ENCODE measurements around the gene ANKRD28. TPM values are rescaled to one million over a fixed set of nuclear protein-coding genes. Genes with fewer than 3 reads are reported as not detected.

The ANKRD28 gene
- total RNA-seq, 2 experiments from 2014 or later: 27.3 to 28.4 TPM

DNA sequence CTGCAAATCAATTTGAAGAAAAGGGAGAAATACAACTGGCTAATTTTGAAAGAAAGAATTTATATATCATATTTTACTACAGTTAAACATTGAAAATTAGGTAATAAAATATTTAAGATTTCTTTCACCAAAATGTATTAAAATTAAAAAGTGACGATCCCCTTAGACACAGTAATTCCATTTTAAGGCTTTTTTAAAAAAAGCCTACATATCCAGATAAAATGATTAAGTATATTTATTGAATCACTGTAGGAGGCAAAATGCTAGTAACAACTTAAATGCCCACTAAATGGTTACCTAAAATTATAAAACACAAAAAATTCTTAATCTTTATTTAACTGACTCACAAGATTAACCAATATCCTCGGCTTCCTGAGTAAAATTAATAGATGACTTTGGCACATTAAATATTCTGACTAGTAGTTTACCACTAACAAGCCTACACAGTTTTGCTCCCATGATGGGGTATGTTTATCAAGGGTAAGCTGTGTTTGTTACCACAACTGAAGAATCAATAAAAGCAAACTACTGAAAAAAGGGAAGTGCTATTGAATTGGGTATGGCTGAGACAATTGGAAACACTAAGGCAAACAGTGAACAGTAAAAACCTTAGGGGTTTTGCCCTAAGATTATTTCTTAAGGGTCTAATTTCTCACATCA, 28.4 kb downstream of the ANKRD28 start:
- Mint-ChIP-seq H3K27ac (no peak overlapping the region), H3K9me3 (ENCODE audit: low read depth) (no peaks in the 10 kb centered on the region), H3K27me3 (no peaks in the 10 kb centered on the region), H3K36me3 (ENCODE audit: low read depth) (peaks cover 26% of the 10 kb centered on the region), H3K4me1 (peaks cover 47% of the 10 kb centered on the region), H3K4me3 (no peak overlapping the region)
- ChIA-PET POLR2A (interaction anchor here (0.6 to 0.9 kb wide), 2 partner anchors 168 to 532 kb away, joined by 3 read pairs; partner anchors contain the start of genes BTD and HACL1), CTCF (interaction anchor here (1.1 to 2.5 kb wide), 2 partner anchors 11 to 22 kb away, joined by 5 to 12 read pairs; no protein-coding TSS in a partner anchor)
- intact Hi-C loops (cut with DNase I, micrococcal nuclease): loop anchor here (1.0 to 2.0 kb wide), 3 partner anchors 23 to 29 kb away; partner anchors contain the start of gene ANKRD28 (in 1 of the 2)
- ATAC-seq: no peak
- DNase-seq: no peak

DNA sequence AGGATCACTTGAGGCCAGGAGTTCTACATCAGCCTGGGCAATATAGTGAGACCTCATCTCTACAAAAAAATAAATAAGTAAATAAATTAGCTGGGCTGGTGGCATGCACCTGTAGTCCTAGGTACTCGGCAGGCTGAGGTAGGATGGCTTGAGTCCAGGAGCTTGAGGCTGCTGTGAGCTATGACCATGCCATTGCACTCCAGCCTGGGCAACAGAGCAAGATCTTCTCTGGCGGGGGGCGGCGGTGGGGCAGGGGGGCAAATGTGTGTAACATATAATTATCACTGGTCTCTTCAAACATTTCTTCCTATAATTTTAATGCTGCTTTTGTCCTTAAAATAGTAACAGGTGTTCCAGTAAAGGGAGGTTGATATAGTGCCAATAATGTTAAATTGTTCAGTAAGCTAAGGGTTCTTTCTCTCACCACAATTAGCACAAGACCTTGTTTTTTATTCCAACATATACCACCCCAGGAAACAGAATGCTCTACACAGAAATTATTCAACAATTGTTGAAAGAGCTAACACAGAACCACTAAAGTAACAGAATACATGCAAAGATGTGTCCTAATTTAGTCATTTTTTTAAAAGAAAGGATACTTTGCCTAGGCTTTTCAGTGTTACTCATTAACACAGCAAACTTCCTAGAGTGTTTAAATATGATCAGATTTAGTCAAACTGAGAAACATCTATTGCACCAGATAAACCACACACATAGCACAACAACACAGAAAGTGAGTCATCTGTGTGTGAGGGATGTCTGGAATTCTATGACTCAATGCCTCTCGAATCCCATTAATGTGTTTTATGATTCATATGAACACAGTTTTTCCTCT, 29.1 kb downstream of the ANKRD28 start:
- Mint-ChIP-seq H3K4me1 (peaks cover 42% of the 10 kb centered on the region), H3K36me3 (ENCODE audit: low read depth) (peaks cover 26% of the 10 kb centered on the region), H3K9me3 (ENCODE audit: low read depth) (no peaks in the 10 kb centered on the region), H3K27ac (peak overlapping the region; percentile 82), H3K4me3 (no peak overlapping the region), H3K27me3 (no peaks in the 10 kb centered on the region)
- ChIA-PET POLR2A (interaction anchor here (0.5 to 0.9 kb wide), 3 partner anchors 167 to 532 kb away, joined by 3 read pairs; partner anchors contain the start of genes BTD and HACL1), CTCF (interaction anchor here (1.0 to 2.5 kb wide), 4 partner anchors 10 to 44 kb away, joined by 4 to 12 read pairs (median 5); no protein-coding TSS in a partner anchor)
- no peak for DNase-seq
- peak; percentile 93 for ATAC-seq
- intact Hi-C loops (cut with DNase I, micrococcal nuclease): loop anchor here (1.0 to 2.0 kb wide), 3 partner anchors 22 to 30 kb away; partner anchors contain the start of gene ANKRD28 (in 1 of the 2)

DNA sequence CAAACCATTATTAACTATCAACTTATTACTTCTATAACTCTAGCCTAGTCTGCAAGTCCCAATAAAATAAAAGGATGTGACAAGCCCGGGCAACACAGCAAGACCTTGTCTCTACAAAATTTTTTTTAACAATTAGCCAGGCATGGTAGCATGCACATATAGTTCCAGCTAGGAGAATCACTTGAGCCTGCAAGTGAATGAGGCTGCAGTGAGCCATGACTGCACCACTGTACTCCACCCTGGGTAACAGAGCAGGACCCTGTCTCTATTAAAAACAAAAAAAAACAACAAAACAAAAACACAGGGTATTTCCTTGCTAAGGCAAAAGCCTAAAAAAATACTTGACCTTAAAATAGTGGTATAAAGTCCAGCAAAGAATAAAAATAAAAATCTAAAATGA, 31.4 kb downstream of the ANKRD28 start:
- H3K4me3 Mint-ChIP-seq: no peak overlapping the region
- DNase-seq (no peak), ATAC-seq (no peak)
- peaks cover 28% of the 10 kb centered on the region for H3K4me1 Mint-ChIP-seq
- H3K9me3 Mint-ChIP-seq (ENCODE audit: low read depth): no peaks in the 10 kb centered on the region
- intact Hi-C loops (cut with DNase I, micrococcal nuclease): no loop called here
- ChIA-PET CTCF (no interaction called here), POLR2A (no interaction called here)
- H3K27me3 Mint-ChIP-seq: no peaks in the 10 kb centered on the region
- peaks cover 30% of the 10 kb centered on the region for H3K36me3 Mint-ChIP-seq (ENCODE audit: low read depth)
- H3K27ac Mint-ChIP-seq: no peak overlapping the region

DNA sequence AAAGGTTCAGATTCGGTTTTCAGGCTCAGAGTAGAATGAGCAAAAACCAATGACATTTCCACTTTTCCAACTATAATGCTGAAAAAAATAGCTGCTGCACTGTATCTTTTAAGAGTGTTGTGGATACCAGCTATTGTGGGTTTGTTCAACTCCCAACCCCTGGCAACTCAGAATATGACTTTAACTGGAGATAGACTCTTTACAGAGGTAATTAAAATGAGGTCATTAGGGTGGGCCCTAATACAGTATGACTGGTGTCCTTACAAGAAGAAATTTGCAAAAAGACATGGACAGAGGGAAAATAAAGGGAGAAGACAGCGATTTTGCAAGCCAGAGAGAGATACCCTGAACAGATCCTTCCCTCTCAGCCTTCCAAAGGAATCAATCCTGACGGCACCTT, 39.5 kb downstream of the ANKRD28 start:
- Mint-ChIP-seq H3K4me1 (peaks cover 9% of the 10 kb centered on the region), H3K27ac (no peak overlapping the region), H3K9me3 (ENCODE audit: low read depth) (no peaks in the 10 kb centered on the region), H3K27me3 (no peaks in the 10 kb centered on the region), H3K36me3 (ENCODE audit: low read depth) (peaks cover 29% of the 10 kb centered on the region), H3K4me3 (no peak overlapping the region)
- CTCF ChIA-PET: interaction anchor here (0.8 to 1.4 kb wide), 2 partner anchors 10 to 128 kb away, joined by 4 to 5 read pairs; no protein-coding TSS in a partner anchor
- POLR2A ChIA-PET: interaction anchor here (0.5 kb wide), 1 partner anchor 631 kb away, joined by 3 read pairs; no protein-coding TSS in a partner anchor
- ATAC-seq (no peak), DNase-seq (no peak)
- intact Hi-C loops (cut with DNase I, micrococcal nuclease): no loop called here

DNA sequence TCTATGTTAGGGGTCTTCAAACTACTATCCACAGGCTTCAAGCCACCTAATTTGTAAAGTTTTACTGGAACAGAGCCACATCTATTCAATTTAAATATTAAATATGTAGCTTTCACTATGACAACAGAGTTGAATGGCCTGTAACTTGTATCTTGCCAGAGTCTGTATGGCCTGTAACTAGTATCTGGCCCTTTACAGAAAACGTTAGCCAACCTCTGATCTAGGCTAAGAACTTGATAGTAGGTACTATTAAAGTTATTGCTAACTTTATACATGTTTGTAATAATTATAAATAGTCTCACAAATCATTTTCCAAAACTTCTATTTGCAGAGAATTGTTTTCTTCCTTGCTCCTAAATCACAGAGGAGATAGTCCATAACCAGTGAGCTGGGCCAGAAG, 40.0 kb downstream of the ANKRD28 start:
- Mint-ChIP-seq H3K4me3 (no peak overlapping the region), H3K27me3 (no peaks in the 10 kb centered on the region), H3K9me3 (ENCODE audit: low read depth) (no peaks in the 10 kb centered on the region), H3K4me1 (peaks cover 9% of the 10 kb centered on the region), H3K36me3 (ENCODE audit: low read depth) (peaks cover 27% of the 10 kb centered on the region), H3K27ac (no peak overlapping the region)
- intact Hi-C loops (cut with DNase I, micrococcal nuclease): no loop called here
- no peak for DNase-seq
- CTCF ChIA-PET: interaction anchor here (0.6 to 1.4 kb wide), 2 partner anchors 11 to 589 kb away, joined by 3 to 5 read pairs; no protein-coding TSS in a partner anchor
- no peak for ATAC-seq
- POLR2A ChIA-PET: no interaction called here

DNA sequence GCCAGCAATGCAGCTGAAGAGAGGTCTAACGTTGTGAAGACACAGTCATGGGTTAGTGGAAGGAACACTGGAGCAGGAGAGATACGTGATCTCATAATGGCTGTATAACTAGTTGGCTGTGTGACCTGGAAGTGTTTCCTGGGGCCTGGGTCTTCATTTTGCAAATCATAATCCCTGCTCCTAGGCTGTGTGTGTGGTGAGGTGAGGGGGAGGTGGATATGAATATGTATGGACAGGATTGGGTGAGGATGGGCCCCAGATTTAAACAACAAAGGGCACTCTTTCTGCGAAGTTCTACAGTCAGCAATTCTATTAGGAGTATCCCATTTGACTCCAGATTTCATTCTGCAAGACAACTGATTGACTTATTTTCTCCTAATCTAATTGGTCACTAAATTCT, 41.3 kb downstream of the ANKRD28 start:
- Mint-ChIP-seq H3K36me3 (ENCODE audit: low read depth) (peaks cover 26% of the 10 kb centered on the region), H3K9me3 (ENCODE audit: low read depth) (no peaks in the 10 kb centered on the region), H3K27ac (no peak overlapping the region), H3K4me1 (peaks cover 9% of the 10 kb centered on the region), H3K27me3 (no peaks in the 10 kb centered on the region), H3K4me3 (no peak overlapping the region)
- DNase-seq: no peak
- POLR2A ChIA-PET: no interaction called here
- no peak for ATAC-seq
- intact Hi-C loops (cut with DNase I, micrococcal nuclease): no loop called here
- CTCF ChIA-PET: no interaction called here

DNA sequence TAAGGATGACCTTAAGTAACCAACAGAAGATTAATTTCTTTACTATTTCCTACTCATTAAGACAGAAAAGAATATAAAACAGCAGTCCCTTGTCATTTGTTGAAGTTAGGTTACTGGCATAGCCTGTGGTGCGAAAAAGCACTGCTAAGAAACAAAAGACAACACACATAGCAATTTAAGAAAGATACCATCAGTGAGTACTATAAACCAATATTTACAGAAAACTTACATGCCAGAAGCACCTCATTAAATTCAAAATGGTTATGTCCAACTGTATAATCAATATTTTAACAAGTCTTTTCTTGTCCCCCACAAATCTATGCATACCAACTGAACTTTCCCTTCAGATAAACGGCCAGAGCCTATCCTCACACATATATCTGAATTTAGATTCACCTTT, 42.0 kb downstream of the ANKRD28 start:
- CTCF ChIA-PET: no interaction called here
- Mint-ChIP-seq H3K4me3 (no peak overlapping the region), H3K36me3 (ENCODE audit: low read depth) (peaks cover 23% of the 10 kb centered on the region), H3K27ac (no peak overlapping the region), H3K27me3 (no peaks in the 10 kb centered on the region), H3K4me1 (peaks cover 9% of the 10 kb centered on the region), H3K9me3 (ENCODE audit: low read depth) (no peaks in the 10 kb centered on the region)
- POLR2A ChIA-PET: no interaction called here
- DNase-seq (no peak), ATAC-seq (no peak)
- intact Hi-C loops (cut with DNase I, micrococcal nuclease): no loop called here

DNA sequence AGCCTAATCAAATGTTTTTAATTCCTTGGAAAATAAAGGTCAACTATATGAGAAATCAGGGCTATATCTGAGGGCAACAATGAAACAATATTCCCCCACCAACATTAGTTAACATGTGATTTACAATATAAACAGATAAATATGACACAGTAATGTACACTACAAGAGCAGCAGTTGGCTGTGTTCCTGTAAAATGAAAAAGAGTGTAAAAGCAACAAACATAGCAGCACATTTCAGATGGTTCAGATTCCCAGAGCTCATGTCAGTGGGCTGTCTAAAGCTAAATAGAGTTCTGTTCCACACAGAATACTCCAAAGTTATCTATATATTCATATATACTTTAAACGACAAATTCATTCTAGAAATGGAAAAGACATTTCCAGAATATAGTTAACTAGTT, 42.6 kb downstream of the ANKRD28 start:
- CTCF ChIA-PET: no interaction called here
- H3K4me1 Mint-ChIP-seq: peaks cover 9% of the 10 kb centered on the region
- H3K27ac Mint-ChIP-seq: no peak overlapping the region
- intact Hi-C loops (cut with DNase I, micrococcal nuclease): no loop called here
- no peak overlapping the region for H3K4me3 Mint-ChIP-seq
- no peak for ATAC-seq
- DNase-seq: no peak
- peaks cover 22% of the 10 kb centered on the region for H3K36me3 Mint-ChIP-seq (ENCODE audit: low read depth)
- POLR2A ChIA-PET: no interaction called here
- no peaks in the 10 kb centered on the region for H3K9me3 Mint-ChIP-seq (ENCODE audit: low read depth)
- H3K27me3 Mint-ChIP-seq: no peaks in the 10 kb centered on the region

DNA sequence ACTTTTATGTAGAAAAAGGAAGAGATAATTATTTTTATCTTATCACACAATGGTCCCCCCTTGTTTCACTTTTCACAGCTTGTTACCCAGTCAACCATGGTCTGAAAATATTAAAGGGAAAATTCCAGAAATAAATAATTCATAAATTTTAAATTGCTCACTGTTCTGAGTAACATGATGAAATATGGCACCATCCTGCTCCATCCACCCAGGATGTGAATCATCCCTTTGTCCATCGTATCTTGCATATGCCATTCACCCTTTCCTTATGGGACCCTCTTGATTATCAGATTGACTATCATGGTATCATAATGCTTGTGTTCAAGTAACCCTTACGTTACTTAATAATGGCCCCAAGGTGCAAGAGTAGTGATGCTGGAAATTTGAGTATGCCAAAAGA, 43.7 kb downstream of the ANKRD28 start:
- ChIA-PET CTCF (no interaction called here), POLR2A (no interaction called here)
- Mint-ChIP-seq H3K4me3 (no peak overlapping the region), H3K27me3 (no peaks in the 10 kb centered on the region), H3K4me1 (peaks cover 7% of the 10 kb centered on the region), H3K9me3 (ENCODE audit: low read depth) (peaks cover 3% of the 10 kb centered on the region), H3K27ac (peak overlapping the region; percentile 31), H3K36me3 (ENCODE audit: low read depth) (peaks cover 28% of the 10 kb centered on the region)
- intact Hi-C loops (cut with DNase I, micrococcal nuclease): no loop called here
- no peak for ATAC-seq
- no peak for DNase-seq

DNA sequence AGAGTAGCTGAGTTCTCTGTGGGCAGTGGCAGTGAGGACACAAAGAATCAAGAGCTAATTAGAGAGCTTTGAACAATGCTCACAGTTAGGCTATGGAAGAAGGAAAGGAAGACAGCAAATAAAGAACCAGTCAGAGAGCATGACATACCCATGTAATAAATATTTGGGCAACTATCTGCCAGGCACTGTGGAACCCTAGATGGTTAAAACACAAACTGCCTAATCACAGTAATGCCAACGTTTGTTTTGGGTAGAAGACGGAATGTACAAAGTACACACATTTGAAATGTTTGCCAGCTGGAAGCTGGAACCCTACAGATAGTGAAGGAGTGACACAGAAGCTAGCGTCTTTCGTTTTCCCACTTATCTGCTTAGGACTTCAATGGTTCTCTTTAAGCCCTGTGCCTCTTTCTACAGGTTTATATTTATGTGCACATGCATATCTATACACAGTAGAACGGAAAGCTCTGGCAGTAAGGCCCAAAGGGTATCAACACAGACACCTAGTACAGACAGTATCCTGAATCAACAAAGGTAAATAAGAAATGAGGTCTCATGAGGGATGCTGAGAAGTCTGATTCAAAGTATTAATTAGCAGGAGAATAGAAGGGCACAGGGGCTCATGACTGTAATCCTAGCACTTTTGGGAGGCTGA, 44.6 kb downstream of the ANKRD28 start:
- Mint-ChIP-seq H3K27ac (no peak overlapping the region), H3K4me1 (peaks cover 10% of the 10 kb centered on the region), H3K4me3 (no peak overlapping the region), H3K27me3 (no peaks in the 10 kb centered on the region), H3K9me3 (ENCODE audit: low read depth) (peaks cover 3% of the 10 kb centered on the region), H3K36me3 (ENCODE audit: low read depth) (peaks cover 31% of the 10 kb centered on the region)
- intact Hi-C loops (cut with DNase I, micrococcal nuclease): no loop called here
- ChIA-PET POLR2A (interaction anchor here (0.5 kb wide), 1 partner anchor 283 kb away, joined by 4 read pairs; no protein-coding TSS in a partner anchor), CTCF (interaction anchor here (1.0 to 1.2 kb wide), 2 partner anchors 53 to 99 kb away, joined by 3 to 4 read pairs; no protein-coding TSS in a partner anchor)
- no peak for DNase-seq
- ATAC-seq: no peak

DNA sequence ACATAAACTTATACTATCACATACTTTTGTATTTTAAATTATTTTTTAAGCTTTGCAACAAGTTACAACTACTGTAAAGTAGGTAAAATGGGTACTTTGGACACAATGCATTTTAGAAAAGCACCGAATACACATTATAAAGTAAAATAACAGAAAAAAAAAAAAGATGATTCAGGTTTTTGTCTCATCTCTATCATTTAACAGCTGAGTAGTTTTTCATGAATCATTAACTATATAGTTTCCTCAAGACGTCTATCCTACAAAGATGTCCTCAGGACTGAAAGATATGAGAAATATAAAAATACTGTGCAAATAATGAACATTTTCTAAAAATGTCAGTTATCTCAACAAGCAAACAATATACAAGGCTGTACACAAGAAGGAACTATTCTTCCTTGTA, 46.9 kb downstream of the ANKRD28 start:
- H3K36me3 Mint-ChIP-seq (ENCODE audit: low read depth): peaks cover 40% of the 10 kb centered on the region
- ChIA-PET POLR2A (no interaction called here), CTCF (interaction anchor here (0.6 to 1.6 kb wide), 2 partner anchors 25 to 188 kb away, joined by 3 read pairs; no protein-coding TSS in a partner anchor)
- intact Hi-C loops (cut with DNase I, micrococcal nuclease): no loop called here
- no peak overlapping the region for H3K4me3 Mint-ChIP-seq
- H3K27me3 Mint-ChIP-seq: no peaks in the 10 kb centered on the region
- peaks cover 31% of the 10 kb centered on the region for H3K4me1 Mint-ChIP-seq
- no peak for ATAC-seq
- DNase-seq: no peak
- H3K9me3 Mint-ChIP-seq (ENCODE audit: low read depth): peaks cover 6% of the 10 kb centered on the region
- H3K27ac Mint-ChIP-seq: no peak overlapping the region
